Globus pallidus (tissue), 1 donor: ENCODE data around the gene CELA2B.
"Not testable (repeated sequence)": the region's sequence is repeated elsewhere in the genome, so short reads cannot be mapped to it uniquely, and the experiment has no call there.

ENCODE experiments used
- DNase-seq: peaks from one replicate; pipeline ENCODE4 v3.0.0-alpha.2; 2015; ENCODE audit warnings: low spot score

Gene CELA2B

DNA sequence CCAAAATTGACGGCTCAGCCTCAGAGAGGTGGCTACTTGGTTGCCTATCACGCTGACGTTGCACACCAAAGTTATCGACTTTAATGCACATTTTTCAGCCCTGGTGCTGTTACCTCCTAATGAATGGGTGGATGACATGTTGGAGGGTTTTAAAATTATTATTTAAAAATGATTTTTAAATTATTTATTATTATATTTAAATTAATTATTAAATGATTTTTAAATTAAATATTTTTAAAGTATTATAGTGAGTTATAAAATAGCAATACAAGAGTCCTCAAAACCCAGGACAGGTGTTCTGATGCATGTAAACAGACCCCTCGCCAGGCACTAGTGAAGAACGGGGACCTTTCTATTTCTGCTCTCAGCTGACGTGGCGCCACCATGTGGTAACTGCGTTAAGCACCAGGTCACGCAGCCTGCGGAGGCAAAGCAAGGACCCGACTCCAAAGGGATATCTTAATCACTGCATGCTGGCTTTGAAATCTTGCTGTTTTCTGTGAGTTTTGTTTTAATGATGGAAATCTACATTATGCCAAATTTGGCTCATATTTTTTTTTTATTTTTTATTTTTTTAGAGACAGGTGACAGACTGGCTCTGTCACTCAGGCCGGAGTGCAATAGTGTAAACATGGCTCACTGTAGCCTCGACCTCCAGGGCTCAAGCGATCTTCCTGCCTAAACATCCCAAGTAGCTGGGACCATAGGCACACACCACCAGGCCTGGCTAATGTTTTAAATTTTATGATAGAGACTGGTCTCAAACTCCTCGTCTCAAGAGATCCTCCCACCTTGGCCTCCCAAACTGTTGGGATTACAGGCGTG is 25.5 kb downstream of the CELA2B start:
- no peak for DNase-seq

DNA sequence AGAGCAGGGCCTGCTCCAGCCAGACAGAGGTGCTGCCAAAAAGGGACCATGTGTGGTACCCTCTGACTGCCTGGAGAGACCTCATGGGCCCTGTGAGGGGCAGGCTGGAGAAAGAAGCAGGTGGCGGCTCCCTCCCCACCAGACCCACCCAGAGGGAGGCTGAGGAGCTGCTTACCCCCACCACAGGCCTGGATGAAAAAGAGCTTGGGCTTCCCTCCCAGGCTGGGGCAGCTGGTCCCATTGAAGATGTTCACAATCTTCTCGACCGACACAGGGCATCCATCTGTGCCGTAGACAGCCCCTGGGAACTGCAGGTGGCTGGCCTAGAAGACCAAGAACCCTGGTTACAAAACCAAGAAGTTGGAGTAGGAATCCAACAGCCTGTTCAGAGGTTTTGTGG is 28.5 kb downstream of the CELA2B start:
- DNase-seq, result no peak

DNA sequence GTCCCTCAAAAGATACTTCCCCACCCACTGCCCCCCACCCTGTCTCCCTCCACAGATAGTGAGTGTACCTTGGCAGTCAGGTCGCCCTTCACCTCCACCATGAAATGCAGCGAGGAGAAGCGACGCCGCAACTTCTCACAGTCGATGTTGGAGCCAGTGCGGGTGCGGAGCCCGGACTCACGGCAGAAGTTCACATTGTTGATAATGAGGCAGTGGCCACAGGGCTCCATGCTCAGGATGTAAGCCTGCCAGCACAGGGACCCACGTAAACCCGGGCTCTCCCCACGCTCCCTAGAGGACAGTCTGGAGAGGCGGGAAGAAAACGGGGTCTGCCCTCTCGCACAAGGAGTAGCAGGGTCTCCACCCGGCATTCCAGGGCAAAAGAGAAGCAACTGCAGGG is 30.9 kb downstream of the CELA2B start:
- DNase-seq, result no peak

DNA sequence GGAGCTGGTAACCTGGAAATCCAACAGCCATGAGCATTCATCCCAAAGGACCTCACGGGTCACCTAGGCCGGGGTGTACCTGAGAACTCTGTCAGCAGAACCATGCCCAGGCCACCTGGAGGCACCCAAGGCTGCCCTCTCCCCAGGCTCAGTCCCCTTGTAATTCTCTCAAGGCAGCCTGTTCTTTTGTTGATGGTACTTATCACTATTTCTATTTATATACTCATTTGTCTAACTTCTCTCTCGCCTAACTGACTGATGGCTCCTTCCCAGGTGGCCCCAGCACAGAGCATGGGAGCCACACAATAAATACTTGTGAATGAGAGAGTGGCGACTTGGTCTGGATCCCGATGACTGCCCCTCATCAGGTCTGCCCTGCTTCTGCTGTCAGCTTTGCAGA is 31.4 kb downstream of the CELA2B start:
- DNase-seq, result no peak

DNA sequence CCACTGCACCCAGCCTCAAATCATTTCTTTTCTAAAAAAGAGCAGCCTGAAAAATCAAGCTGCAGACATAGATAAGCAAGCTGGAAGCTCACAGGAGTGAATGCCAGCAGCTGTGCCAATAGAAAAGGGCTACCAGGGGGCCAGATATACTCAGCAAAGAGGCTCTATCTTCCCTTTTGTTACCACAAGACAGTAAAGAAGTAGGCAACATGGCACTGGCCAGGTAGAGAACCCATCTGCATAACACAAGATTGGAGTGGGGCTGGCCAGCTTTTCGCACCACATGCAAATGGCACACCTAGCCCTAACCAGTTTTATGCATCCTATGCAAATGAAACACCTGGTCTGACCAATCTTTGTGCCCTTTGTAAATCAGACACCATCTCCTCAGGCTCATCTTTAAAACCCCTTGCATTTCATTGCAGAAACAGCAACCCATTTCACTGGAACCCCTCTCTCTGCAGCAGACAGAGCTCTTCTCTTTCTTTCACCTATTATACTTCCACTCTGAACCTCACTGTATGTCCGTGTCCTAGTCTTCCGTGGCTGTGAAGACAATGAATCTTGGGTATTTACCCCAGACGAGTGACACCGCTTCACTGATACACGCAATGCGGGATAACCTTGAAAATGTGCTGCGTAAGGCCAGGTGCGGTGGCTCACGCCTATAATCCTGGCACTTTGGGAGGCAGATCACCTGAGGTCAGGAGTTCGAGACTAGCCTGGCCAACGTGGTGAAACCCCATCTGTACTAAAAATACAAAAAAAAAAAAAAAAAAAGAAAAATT is 33.0 kb downstream of the CELA2B start:
- DNase-seq, result no peak

DNA sequence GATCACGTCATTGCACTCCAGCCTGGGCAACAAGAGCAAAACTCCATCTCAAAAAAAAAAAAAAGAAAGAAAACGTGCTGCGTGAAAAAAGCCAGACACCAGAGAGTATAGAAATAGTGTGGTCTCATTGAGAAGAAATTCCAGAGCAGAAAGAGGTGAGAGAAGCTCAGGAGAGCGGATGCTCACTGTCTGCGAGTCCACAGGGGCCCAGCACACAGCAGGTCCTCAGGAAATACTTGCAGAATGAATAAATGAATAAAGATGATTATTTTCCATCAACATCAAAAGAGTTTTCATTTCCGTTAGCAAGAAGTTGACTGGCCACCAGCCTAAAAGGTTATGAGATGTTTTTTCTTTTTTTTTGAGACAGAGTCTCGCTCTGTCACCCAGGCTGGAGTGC is 33.7 kb downstream of the CELA2B start:
- no peak for DNase-seq

DNA sequence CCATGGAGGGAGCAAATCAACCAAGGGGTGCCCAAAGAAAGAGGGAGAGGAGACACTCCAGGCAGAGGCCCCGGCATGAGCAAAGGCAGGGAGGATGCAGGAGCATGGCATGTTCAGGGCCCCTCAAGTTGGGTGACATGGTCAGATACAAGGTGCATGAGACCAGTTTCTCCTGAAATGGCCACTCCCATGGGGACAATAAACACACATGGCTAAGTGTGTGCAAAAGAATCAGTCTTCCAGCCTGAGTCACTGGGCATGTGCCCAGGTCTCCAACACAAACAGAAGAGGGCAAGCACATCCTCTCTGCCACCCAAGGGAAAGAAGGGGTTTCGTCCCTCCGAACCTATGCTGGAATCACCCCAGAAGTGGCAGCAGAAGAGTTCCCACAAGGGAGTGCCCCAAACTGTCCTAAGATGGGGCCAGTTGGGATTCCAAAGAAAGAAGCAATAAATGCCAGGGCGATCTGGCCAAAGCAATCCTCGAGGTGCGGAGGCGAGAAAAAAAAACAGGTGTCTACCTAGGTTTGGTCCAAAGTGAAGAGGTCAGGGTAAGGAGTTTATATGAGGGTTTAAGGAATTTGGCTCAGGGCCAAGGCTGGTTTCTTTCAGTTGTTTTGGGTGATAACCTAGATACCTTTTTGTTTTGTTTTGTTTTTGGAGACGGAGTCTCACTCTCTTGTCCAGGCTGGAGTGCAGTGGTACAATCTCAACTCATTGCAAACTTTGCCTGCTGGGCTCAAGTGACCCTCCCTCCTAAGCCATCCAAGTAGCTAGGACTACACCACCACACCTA is 34.9 kb downstream of the CELA2B start:
- no peak for DNase-seq

DNA sequence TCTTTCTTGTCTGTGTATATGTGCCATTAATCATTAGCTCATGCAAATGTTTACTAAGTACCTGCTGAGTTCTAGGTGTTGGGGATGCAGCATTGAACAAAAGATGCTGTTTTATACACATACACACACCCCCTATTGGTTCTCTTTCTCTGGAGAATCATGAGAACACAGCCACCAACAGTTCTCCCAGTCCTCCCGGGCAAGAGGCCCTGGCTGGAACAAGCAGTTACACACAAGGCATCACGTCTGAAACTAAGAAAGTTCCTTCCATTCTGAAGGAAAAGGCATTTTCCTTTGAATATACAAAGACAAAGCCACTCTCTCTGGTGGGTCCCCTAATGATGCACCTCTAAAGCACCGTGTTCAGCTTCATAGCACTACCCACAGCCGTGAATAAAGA is 37.3 kb downstream of the CELA2B start:
- DNase-seq, result no peak

DNA sequence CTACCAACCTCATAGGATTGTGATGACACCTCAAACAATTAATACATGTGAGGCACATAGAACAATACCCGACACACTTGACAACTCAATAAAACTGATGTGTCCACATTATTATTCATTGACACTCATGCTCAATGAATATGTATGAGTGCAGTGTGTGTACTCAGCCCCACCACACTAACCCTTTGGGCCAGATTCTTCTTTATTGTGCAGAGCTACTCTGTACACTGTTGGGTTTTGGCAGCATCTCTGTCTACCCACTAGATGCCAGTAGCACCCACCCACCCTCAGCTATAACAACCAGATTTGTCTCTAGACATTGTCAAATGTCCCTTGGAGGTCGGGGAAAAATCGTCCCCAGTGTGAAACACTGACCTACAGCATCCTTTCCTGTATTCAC is 38.0 kb downstream of the CELA2B start:
- DNase-seq, result no peak

DNA sequence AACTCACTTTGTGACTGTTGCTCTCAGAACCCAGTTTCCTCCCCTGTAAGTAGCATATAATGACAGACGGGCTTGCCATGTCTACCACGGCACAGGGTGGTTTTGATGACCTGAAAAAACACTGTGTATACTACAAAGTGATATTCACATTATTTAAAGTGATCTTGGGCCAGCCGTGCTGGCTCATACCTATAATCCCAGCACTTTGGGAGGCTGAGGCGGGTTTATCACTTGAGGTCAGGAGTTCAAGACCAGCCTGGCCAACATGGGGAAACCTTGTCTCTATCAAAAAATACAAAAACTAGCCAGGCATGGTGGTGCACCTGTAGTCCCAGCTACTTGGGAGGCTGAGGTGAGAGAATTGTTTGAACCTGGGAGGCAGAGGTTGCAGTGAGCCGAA is 38.7 kb downstream of the CELA2B start:
- DNase-seq, result not testable (repeated sequence)

DNA sequence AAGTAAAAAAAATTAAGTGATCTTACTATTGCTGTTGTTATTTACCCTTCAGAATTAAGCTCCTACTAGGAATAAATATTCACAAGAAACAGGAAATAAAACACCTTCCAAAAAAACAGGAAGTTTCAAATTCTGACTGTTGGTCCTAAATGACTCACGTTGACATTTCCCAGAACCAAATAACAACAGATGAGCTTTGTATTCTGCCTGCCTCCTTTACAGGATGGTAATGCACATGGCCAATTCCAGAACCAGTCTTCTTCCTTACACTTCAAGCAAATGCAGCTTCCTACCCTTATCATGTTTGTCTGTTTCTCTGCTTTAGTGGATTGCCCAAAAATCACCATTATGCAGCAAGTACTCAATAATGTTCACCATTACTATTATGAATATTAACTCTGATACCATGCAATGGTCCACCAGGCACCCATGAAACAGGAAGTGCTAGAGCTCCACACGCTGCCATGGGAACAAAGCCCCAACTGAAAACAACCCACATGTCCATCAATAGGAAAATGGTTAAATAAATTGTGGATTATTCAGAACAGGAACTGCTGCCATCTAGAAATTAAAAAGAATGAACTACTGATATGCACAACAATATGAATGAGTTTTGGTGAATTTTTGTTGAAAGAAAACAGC is 39.2 kb downstream of the CELA2B start:
- DNase-seq, result no peak

DNA sequence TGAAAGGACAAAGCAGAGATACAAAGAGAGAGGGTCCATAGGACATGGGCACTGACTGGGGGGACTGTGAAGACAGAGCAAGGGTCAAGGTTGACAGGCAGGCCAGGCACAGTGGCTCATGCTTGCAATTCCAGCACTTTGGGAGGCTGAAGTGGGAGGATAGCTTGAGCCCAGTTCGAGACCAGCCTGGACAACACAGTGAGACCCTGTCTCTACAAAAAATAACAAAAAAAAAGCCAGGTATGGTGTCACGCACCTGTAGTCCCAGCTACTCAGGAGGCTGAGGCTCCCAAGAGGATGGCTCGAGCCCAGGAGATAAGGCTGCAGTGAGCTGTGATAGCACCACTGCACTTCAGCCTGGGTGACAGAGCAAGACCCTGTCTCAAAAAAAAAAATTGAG is 43.7 kb downstream of the CELA2B start:
- DNase-seq, result no peak

DNA sequence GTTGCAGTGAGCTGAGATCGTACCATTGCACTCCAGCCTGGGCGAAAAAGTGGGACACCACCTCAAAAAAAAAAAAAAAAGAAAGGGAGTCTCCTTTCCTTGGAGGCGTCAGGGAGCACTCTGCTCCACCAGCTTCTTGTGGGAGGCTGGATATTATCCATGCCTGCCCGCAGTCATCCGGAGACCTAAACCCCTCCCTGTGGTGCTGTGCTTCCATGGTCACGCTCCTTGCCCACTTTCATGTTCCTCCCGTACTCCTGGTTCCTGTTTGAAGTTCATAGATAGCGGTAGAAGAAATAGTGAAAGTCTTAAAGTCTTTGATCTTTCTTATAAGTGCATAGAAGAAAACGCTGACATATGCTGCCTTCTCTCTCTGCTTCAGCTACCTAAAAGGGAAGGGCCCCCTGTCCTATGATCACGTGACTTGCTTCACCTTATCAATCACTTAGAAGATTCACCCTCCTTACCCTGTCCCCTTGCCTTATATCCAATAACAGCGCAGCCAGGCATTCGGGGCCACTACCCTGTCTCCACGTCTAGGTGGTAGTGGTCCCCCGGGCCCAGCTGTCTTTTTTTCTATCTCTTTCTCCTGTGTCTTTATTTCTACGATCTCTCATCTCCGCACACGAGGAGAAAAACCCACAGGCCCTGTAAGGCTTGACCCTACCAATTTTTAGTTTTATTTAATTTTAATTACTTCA is 45.5 kb downstream of the CELA2B start:
- not testable (repeated sequence) for DNase-seq

DNA sequence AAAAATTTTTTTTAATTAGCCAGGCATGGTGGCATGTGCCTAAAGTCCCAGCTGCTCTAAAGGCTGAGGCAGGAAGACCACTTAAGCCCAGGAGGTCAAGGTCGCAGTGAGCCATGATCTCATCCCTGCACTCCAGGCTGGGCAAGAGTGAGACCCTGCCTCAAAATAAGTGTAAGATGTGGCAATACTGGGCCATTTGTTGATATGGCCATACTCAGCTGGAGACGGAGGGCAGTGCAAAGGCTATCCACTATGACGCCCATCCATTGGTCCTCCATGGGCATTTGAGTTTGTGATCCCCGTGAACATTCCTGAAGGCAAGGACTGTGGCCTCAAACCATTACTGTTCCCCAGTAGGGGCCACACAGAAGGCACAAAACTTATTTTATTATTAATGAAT is 46.6 kb downstream of the CELA2B start:
- DNase-seq, result no peak

DNA sequence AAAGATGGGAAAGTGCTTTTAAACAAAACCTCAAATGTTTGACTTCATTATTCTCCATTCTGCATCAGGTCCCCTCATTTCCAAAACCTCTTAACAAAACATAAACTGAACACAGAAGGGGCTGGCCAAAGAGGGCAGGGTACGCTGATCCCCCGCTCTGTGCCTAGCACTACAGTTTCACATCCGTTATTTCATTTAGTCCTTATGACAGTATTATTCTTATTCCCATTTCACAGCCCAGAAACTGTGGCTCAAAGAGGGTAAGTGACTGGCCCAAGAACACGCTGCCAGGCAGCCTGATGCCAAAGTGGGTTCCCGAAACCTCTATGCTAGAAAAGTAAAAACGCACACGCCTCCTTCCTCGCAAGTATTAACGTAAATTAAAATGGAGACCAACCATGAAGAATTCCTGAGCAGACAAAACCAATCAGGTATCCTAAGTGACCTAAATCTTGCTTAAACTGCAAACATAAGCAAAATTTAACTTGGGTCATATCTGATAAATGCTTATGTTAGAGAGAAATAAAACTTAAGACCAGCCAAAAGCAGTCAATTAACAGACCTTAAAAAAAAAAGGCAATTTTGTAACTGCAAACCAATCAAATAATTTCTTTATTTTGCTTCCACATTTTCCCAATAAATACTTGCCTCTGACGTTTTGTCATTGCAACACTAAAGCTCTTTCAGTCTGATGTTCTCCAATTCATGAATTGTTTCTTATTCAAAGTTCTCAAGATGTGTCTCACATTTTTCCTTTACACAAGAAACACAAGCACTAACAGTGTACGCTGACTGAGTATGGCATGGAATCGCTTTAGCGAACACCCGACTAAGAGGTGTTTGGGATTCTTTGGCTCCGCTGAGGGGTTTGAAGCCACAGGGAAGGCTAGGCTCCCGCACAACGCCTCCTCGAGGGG is 47.5 kb downstream of the CELA2B start:
- DNase-seq, result no peak

DNA sequence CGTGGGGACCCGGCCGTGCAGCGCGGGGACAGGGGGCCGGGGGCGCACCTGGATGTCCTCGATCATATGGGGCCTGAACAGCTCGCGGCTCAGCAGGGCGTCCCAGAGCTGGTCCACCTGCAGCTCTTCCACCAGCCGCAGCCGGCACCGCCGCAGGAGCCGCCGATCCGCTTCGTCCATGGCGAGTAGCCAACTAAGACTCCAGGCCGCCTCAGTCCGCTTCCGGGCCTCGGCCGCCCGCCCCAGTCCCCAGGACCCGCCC is 48.0 kb downstream of the CELA2B start, which contains the start of gene CASP9:
Gene CASP9 (minus strand): TSS at position 195 of the 262 bp plus-strand sequence. CDS start 15 bp downstream, at position 180.
- DNase-seq, result no peak

DNA sequence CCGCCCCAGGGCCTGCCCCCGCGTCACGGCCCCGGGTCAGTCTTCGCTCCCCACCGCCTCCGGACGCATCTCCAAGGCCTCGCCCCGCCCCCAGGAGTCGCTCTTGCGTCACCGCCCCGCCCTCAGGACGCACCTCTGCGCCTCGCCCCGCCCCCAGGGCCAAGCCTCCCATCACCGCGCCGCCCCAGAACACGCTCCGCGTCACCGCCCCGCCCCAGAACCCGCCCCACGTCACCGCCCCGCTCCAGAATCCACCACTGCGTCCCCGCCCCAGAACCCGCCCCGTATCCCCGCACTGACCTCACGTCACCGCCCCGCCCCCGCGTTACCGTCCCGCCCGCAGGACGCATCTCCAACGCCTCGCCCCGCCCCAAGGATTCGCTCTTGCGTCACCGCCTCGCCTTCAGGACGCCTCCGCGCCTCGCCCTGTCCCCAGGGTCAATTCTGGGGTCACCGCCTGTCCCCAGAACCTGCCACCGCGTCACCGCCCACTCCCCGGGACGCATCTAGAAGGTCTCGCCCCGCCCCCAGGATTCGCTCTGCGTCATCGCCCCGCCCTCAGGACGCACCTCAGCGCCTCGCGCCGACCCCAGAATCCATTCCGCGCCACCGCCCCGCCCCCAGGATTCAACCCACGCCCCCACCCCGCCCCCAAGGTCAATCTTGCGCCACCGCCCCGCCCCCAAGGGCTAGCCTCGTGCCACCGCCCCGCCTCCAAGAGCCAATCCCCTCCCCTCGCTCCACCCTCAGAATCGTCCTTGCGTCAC is 48.6 kb downstream of the CELA2B start:
- peak; percentile 100 for DNase-seq

DNA sequence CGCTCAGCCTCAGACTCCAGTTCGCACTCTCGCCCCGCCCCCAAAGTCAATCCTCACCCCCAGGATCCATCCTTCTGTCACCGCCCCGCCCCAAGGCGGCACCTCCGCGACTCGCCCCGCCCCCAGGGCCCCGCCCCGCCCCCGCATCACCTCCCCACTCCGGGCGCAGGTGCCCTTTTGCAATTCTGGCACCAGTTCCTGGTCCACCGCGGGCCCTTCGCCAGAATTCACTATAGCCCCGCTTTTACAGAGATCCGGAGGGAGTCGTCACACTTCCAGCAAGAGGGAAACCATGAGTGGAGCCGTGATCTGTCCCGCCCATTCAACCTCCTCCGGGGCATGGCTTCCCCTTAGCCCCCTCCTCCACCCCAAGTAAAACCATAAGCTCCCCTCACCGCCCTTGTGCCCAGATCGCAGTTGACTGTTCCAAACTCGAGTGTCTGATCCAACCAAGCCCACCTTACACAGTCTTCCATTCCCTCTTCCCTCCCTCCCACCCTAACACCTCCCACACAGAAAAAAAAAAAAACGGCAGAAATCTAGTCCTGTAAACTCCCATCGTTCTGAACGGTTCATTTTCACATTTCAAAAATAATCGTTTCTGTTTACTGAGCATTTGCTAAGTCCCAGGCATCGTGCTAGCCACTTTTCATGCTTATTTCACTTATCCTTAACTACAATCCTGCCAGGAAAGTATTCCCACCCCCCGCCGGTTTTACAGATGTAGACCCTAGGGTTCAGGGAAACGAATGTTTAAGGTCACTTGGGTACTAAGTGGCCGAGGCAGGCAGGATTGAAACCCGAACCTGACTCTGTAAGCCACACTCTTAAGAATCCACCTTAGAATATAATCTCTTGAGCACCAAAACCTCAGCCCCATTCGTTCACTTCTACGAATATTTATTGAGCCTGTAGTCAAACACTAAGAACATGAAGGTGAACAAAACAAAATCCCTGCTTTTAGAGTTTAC is 49.4 kb downstream of the CELA2B start:
- DNase-seq, result peak; percentile 49
